Effector memory CD4-positive, alpha-beta T cell (primary cell): ENCODE measurements around the gene GKN2.

Experiments used
- DNase-seq, 3 donors: peaks; one replicate each; pipeline ENCODE4 v3.0.0-alpha.2; 2020
- H3K27ac ChIP-seq: 2 replicates; pipeline ENCODE4 v1.7.0; 2013; ENCODE audit warnings: mild to moderate bottlenecking, low read length, moderate library complexity; ENCODE audit not compliant: insufficient read depth, poor library complexity, severe bottlenecking
- H3K27me3 ChIP-seq: replicated peaks from 2 replicates; pipeline ENCODE4 v1.7.0; 2013; ENCODE audit warnings: mild to moderate bottlenecking, low read length; ENCODE audit not compliant: insufficient read depth, control insufficient read depth, poor library complexity, severe bottlenecking
- H3K36me3 ChIP-seq: 2 replicates; pipeline ENCODE4 v1.7.0; 2013; ENCODE audit warnings: mild to moderate bottlenecking, low read length, moderate library complexity; ENCODE audit not compliant: control insufficient read depth, insufficient read depth
- H3K4me1 ChIP-seq: 2 replicates; pipeline ENCODE4 v1.7.0; 2013; ENCODE audit warnings: low read length, mild to moderate bottlenecking; ENCODE audit not compliant: control insufficient read depth, insufficient read depth, poor library complexity, severe bottlenecking
- H3K4me3 ChIP-seq: 2 replicates; pipeline ENCODE4 v1.7.0; 2013; ENCODE audit warnings: low read length, low read depth, mild to moderate bottlenecking; ENCODE audit not compliant: insufficient read depth, poor library complexity, severe bottlenecking
- H3K9me3 ChIP-seq: 2 replicates; pipeline ENCODE4 v1.7.0; 2013; ENCODE audit warnings: mild to moderate bottlenecking, low read length, moderate library complexity; ENCODE audit not compliant: control insufficient read depth

The GKN2 gene

GRCh38 chr2:68980956-68981355 lies 28.3 kb upstream of the GKN2 start:
- no peak for DNase-seq

GRCh38 chr2:68978098-68978497 lies 25.4 kb upstream of the GKN2 start:
- H3K4me1 ChIP-seq = no peaks in the 10 kb centered on the region
- no peak overlapping the region for H3K4me3 ChIP-seq
- H3K9me3 ChIP-seq = no peaks in the 10 kb centered on the region
- no peaks in the 10 kb centered on the region for H3K27me3 ChIP-seq
- H3K27ac ChIP-seq = no peak overlapping the region
- no peak for DNase-seq
- H3K36me3 ChIP-seq = no peaks in the 10 kb centered on the region

More at GRCh38 chr2:68980956-68981355, 28.3 kb upstream of the GKN2 start:
- Histone ChIP-seq H3K4me1 (no peaks in the 10 kb centered on the region), H3K27me3 (no peaks in the 10 kb centered on the region), H3K36me3 (no peaks in the 10 kb centered on the region), H3K9me3 (no peaks in the 10 kb centered on the region), H3K4me3 (no peak overlapping the region), H3K27ac (no peak overlapping the region)

- no peak overlapping the region for H3K4me3 ChIP-seq
- no peaks in the 10 kb centered on the region for H3K9me3 ChIP-seq
- H3K4me1 ChIP-seq = no peaks in the 10 kb centered on the region
- DNase-seq = no peak
- H3K36me3 ChIP-seq = no peaks in the 10 kb centered on the region
- H3K27ac ChIP-seq = no peak overlapping the region
- no peaks in the 10 kb centered on the region for H3K27me3 ChIP-seq
Measured at GRCh38 chr2:68977453-68977852, 24.8 kb upstream of the GKN2 start.

- Histone ChIP-seq H3K27ac (no peak overlapping the region), H3K4me1 (no peaks in the 10 kb centered on the region), H3K36me3 (no peaks in the 10 kb centered on the region), H3K27me3 (no peaks in the 10 kb centered on the region), H3K4me3 (no peak overlapping the region), H3K9me3 (no peaks in the 10 kb centered on the region)
- DNase-seq = no peak
Measured at GRCh38 chr2:68975844-68976243, 23.2 kb upstream of the GKN2 start.

GRCh38 chr2:68974946-68975665 lies 22.4 kb upstream of the GKN2 start:
- Histone ChIP-seq H3K4me3 (no peak overlapping the region), H3K27ac (no peak overlapping the region), H3K27me3 (no peaks in the 10 kb centered on the region), H3K36me3 (no peaks in the 10 kb centered on the region), H3K9me3 (no peaks in the 10 kb centered on the region), H3K4me1 (no peaks in the 10 kb centered on the region)
- DNase-seq = no peak

- DNase-seq = no peak
- Histone ChIP-seq H3K36me3 (no peaks in the 10 kb centered on the region), H3K9me3 (no peaks in the 10 kb centered on the region), H3K27ac (no peak within 1 kb of the TSS), H3K4me3 (no peak within 1 kb of the TSS), H3K4me1 (no peaks in the 10 kb centered on the region), H3K27me3 (no peaks in the 10 kb centered on the region)
Measured at GRCh38 chr2:68974251-68974650, 21.6 kb upstream of the GKN2 start, which contains the start of gene GKN1. TSS of gene GKN1 (plus strand) at chr2:68974636. CDS start at chr2:68974678, 42 bp downstream.

- no peaks in the 10 kb centered on the region for H3K27me3 ChIP-seq
- no peak overlapping the region for H3K27ac ChIP-seq
- H3K36me3 ChIP-seq = no peaks in the 10 kb centered on the region
- no peaks in the 10 kb centered on the region for H3K4me1 ChIP-seq
- H3K9me3 ChIP-seq = no peaks in the 10 kb centered on the region
- H3K4me3 ChIP-seq = no peak overlapping the region
- no peak for DNase-seq
Measured at GRCh38 chr2:68971591-68972231, 19.0 kb upstream of the GKN2 start.

- Histone ChIP-seq H3K9me3 (no peaks in the 10 kb centered on the region), H3K36me3 (no peaks in the 10 kb centered on the region), H3K27me3 (no peaks in the 10 kb centered on the region), H3K4me1 (no peaks in the 10 kb centered on the region), H3K4me3 (no peak overlapping the region), H3K27ac (no peak overlapping the region)
- DNase-seq = no peak
Measured at GRCh38 chr2:68970566-68971265, 18.0 kb upstream of the GKN2 start.

GRCh38 chr2:68969736-68970490 lies 17.2 kb upstream of the GKN2 start:
- Histone ChIP-seq H3K36me3 (no peaks in the 10 kb centered on the region), H3K4me1 (no peaks in the 10 kb centered on the region), H3K27me3 (no peaks in the 10 kb centered on the region), H3K27ac (no peak overlapping the region), H3K4me3 (no peak overlapping the region), H3K9me3 (no peaks in the 10 kb centered on the region)
- no peak for DNase-seq
